B cell (primary cell): Measurements from ENCODE around the gene BCAS4. TPM values are rescaled to one million over a fixed set of nuclear protein-coding genes. Genes with fewer than 3 reads are reported as not detected.

Experiments
- ATAC-seq: fragments of 200-7000 bp; cut with Tn5 transposase; one replicate; pipeline ENCODE4 v1.10.0; 2021; ENCODE audit warnings: low read depth, mild to moderate bottlenecking, moderate number of reproducible peaks, moderate library complexity
- CTCF ChIA-PET: fragments of 350-600 bp; sonication (Branson Sonifier 250); formaldehyde crosslinking; loops from one replicate; lab custom pipeline; 2021; ENCODE audit warnings: antibody characterized with exemption, inconsistent platforms; lab: Charles Lee
- POLR2A ChIA-PET: fragments of 350-600 bp; sonication (Branson Sonifier 250); formaldehyde crosslinking; loops from one replicate; lab custom pipeline; 2021; ENCODE audit warnings: antibody characterized with exemption; lab: Charles Lee
- DNase-seq: peaks from one replicate; pipeline ENCODE4 v3.0.0; 2013
- H2AFZ ChIP-seq: 2 replicates; pipeline ENCODE4 v1.6.1; 2012; ENCODE audit warnings: mild to moderate bottlenecking, low read depth, low read length; ENCODE audit not compliant: insufficient read depth, poor library complexity, severe bottlenecking
- H3K27ac ChIP-seq, 2 donors: 1 replicate in 1 of 2; 2 replicates in 1 of 2; pipeline ENCODE4 v1.5.1; 2012 to 2013; ENCODE audit warnings: low read length in 2 of 2, mild to moderate bottlenecking in 2 of 2, moderate library complexity in 1 of 2
- H3K27me3 ChIP-seq, 4 experiments: fragments of 200-600 bp in 1 of 4; sonication (generic) in 1 of 4; replicated peaks in 1 of 4; 1 replicate in 2 of 4; 2 replicates in 2 of 4; pipeline versions ENCODE4 v1.6.1 to v1.7.0; 2013 to 2016; ENCODE audit warnings: low read length in 3 of 4, mild to moderate bottlenecking in 2 of 4, mixed read lengths in 1 of 4, moderate library complexity in 1 of 4; ENCODE audit not compliant: insufficient read depth in 4 of 4, control insufficient read depth in 3 of 4; ENCODE audit errors: control extremely low read depth in 1 of 4
- H3K36me3 ChIP-seq, 2 experiments: replicated peaks in 1 of 2; 1 replicate in 1 of 2; 2 replicates in 1 of 2; pipeline versions ENCODE4 v1.6.1 to v1.7.1; 2013; ENCODE audit warnings: low read length in 1 of 2; ENCODE audit not compliant: insufficient read depth in 2 of 2, control insufficient read depth in 1 of 2; ENCODE audit errors: control extremely low read depth in 1 of 2, extremely low read depth in 1 of 2
- H3K4me1 ChIP-seq, 2 donors: fragments of 200-600 bp in 1 of 2; sonication (generic) in 1 of 2; 1 replicate in 1 of 2; 2 replicates in 1 of 2; pipeline versions ENCODE4 v1.5.1 to v1.6.1; 2013 to 2017; ENCODE audit warnings: low read length in 2 of 2; ENCODE audit not compliant: control insufficient read depth in 2 of 2, insufficient read depth in 2 of 2
- H3K4me2 ChIP-seq: replicated peaks from 2 replicates; pipeline ENCODE3; 2012; ENCODE audit warnings: mild to moderate bottlenecking, low read depth, low read length; ENCODE audit not compliant: poor library complexity, severe bottlenecking
- H3K4me3 ChIP-seq, 5 experiments: fragments of 200-600 bp in 1 of 5; sonication (generic) in 1 of 5; 1 replicate in 3 of 5; 2 replicates in 2 of 5; pipeline versions ENCODE4 v1.5.1 to v1.7.0; 2011 to 2016; ENCODE audit warnings: low read length in 4 of 5, mild to moderate bottlenecking in 4 of 5, low read depth in 2 of 5, control low read depth in 1 of 5, moderate library complexity in 1 of 5; ENCODE audit not compliant: insufficient read depth in 1 of 5; ENCODE audit errors: control extremely low read depth in 1 of 5, extremely low read depth in 1 of 5
- H3K79me2 ChIP-seq: fragments of 200-600 bp; sonication (generic); one replicate; pipeline ENCODE4 v1.6.0; 2016; ENCODE audit warnings: low read length; ENCODE audit not compliant: control insufficient read depth, insufficient read depth
- H3K9ac ChIP-seq: fragments of 200-600 bp; sonication (generic); 2 replicates; pipeline ENCODE4 v1.6.1; 2017; ENCODE audit warnings: mild to moderate bottlenecking, low read length, moderate library complexity
- H3K9me3 ChIP-seq, 3 donors: one replicate each; pipeline versions ENCODE4 v1.6.1 to v1.7.1; 2013; ENCODE audit warnings: low read length in 2 of 3; ENCODE audit not compliant: control insufficient read depth in 2 of 3, insufficient read depth in 1 of 3; ENCODE audit errors: control extremely low read depth in 1 of 3
- H4K20me1 ChIP-seq: 2 replicates; pipeline ENCODE4 v1.6.0; 2012; ENCODE audit warnings: mild to moderate bottlenecking, low read length; ENCODE audit not compliant: insufficient read depth, control insufficient read depth, poor library complexity, severe bottlenecking
- H3K27ac Mint-ChIP-seq: one replicate; pipeline ENCODE4 v1.8.0; 2021; ENCODE audit warnings: mixed read lengths
- H3K27me3 Mint-ChIP-seq: one replicate; pipeline ENCODE4 v1.8.0; 2021; ENCODE audit warnings: mixed read lengths
- H3K4me1 Mint-ChIP-seq: one replicate; pipeline ENCODE4 v1.8.0; 2021; ENCODE audit warnings: mixed read lengths
- H3K4me3 Mint-ChIP-seq: one replicate; pipeline ENCODE4 v1.8.0; 2021; ENCODE audit warnings: mixed read lengths
- H3K9me3 Mint-ChIP-seq: one replicate; pipeline ENCODE4 v1.8.0; 2022; ENCODE audit warnings: mixed read lengths; ENCODE audit not compliant: insufficient read depth
- EZH2 ChIP-seq: IDR thresholded peaks from 2 replicates; pipeline ENCODE4 v1.6.1; 2012; ENCODE audit warnings: borderline replicate concordance, low read depth, mild to moderate bottlenecking, moderate library complexity, low read length; ENCODE audit not compliant: insufficient read depth, poor library complexity, severe bottlenecking
- WGBS: methylation state at CpG from one replicate; pipeline ENCODE4 v1.1.5; 2013; ENCODE audit warnings: missing lambda C conversion rate; ENCODE audit not compliant: insufficient coverage; 5-methylcytosine and 5-hydroxymethylcytosine counted together
- intact Hi-C: fragments of 100-400 bp; cut with micrococcal nuclease; formaldehyde crosslinking; loops from one replicate; pipeline ENCODE4 v1.10.0; 2022
- polyA plus RNA-seq: library from polyadenylated mRNA; depleted of rRNA; stranded (reverse); fragments of >200 nt; gene quantifications from 2 replicates; pipeline ENCODE4 v1.2.3, GENCODE V29; 2012
- total RNA-seq, 2 donors: library from RNA; stranded (reverse); fragments of 120-200 nt in 1 of 2; gene quantifications; 1 replicate in 1 of 2; 2 replicates in 1 of 2; pipeline versions ENCODE4 v1.2.3 to v1.2.4, GENCODE V29; 2013 to 2022
- TF ChIP-seq, protein P1 (sequence below): fragments of 200-600 bp; IDR thresholded peaks from one replicate; pipeline ENCODE4 v1.8.0; 2022; ENCODE audit warnings: antibody characterized with exemption, mild to moderate bottlenecking

Gene BCAS4
- total and polyA plus RNA-seq, 2 donors (not counting 1 experiment from before 2014, with no cell fraction given), result 44.8 to 88.2 TPM

DNA sequence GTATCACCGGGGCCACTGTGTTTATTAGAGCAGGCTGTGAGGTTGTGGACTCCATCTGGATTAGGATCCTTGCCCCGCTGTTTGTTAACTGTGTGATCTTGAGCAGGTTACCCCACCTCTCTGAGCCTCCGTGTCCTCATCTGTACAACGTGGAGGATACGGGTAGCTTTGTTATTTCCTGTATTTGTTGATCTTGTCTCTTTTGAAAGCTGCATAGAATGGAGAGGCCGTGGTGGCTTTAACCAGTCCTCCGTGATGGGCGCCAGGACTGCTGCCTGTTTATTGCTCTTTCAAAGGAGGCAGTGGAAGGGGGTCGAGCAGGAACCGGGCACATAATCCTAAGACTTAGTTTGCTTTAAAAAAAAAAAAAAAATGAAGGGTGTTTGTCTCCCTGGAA is 22.9 kb downstream of the BCAS4 start:
- Histone ChIP-seq H3K4me1 (peaks cover 98 to 100% of the 10 kb centered on the region in 2 donors), H3K27ac (peak overlapping the region; percentile 75 to 88), H3K4me3 (peak overlapping the region in 2 of 5 experiments; percentile 1 to 7), H3K79me2 (peaks cover 77% of the 10 kb centered on the region), H3K9ac (peak overlapping the region; percentile 22), H3K9me3 (peaks cover 0 to 19% (median 0%) of the 10 kb centered on the region in 3 donors), H3K27me3 (no peaks in the 10 kb centered on the region), H3K4me2 (peak overlapping the region; percentile 61), H2AFZ (peak overlapping the region; percentile 73), H4K20me1 (no peaks in the 10 kb centered on the region), H3K36me3 (peaks cover 0 to 19% of the 10 kb centered on the region in 2 experiments)
- H3K4me3 Mint-ChIP-seq, result peak overlapping the region; percentile 75
- ChIA-PET CTCF (interaction anchor here (0.9 to 17.8 kb wide), 6 partner anchors 8 to 113 kb away, joined by 3 to 340 read pairs (median 5); partner anchors contain the start of genes ADNP and BCAS4), POLR2A (interaction anchor here (0.6 to 5.8 kb wide), 4 partner anchors 22 to 1605 kb away, joined by 3 to 54 read pairs (median 6); partner anchors contain the start of gene BCAS4)
- no peak for ATAC-seq
- H3K4me1 Mint-ChIP-seq, result peaks cover 90% of the 10 kb centered on the region
- intact Hi-C loops, result loop anchor here (1.0 to 10.0 kb wide), 5 partner anchors 23 to 273 kb away; partner anchors contain the start of genes DPM1 and MOCS3
- no peaks in the 10 kb centered on the region for H3K27me3 Mint-ChIP-seq
- DNase-seq, result no peak
- H3K9me3 Mint-ChIP-seq, result no peaks in the 10 kb centered on the region
- TF ChIP-seq, protein P1, sequence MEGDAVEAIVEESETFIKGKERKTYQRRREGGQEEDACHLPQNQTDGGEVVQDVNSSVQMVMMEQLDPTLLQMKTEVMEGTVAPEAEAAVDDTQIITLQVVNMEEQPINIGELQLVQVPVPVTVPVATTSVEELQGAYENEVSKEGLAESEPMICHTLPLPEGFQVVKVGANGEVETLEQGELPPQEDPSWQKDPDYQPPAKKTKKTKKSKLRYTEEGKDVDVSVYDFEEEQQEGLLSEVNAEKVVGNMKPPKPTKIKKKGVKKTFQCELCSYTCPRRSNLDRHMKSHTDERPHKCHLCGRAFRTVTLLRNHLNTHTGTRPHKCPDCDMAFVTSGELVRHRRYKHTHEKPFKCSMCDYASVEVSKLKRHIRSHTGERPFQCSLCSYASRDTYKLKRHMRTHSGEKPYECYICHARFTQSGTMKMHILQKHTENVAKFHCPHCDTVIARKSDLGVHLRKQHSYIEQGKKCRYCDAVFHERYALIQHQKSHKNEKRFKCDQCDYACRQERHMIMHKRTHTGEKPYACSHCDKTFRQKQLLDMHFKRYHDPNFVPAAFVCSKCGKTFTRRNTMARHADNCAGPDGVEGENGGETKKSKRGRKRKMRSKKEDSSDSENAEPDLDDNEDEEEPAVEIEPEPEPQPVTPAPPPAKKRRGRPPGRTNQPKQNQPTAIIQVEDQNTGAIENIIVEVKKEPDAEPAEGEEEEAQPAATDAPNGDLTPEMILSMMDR, result no peak
- no peak for TF ChIP-seq EZH2
- peak overlapping the region; percentile 97 for H3K27ac Mint-ChIP-seq
- WGBS, result 51% methylated on average over 6 of the region's 10 CpGs

DNA sequence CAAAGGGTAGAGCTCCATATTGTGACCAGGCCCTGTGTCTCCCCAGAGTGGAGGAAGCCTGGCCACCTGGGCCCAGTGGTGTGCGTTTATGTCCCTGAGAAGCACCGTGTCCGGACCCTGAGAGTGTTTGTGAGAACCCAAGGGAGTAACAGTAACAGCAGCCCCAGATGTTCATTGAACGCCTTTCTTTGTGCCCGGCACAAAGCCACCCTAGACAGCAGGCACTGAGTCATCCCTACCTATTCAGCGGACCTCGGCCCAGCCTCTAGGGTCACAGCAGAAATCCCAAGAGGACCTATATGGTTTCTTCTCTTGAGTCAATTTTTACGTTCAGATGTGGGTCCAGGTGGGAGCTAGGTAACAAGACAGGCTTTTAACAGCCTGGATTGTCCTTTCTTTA is 24.5 kb downstream of the BCAS4 start:
- POLR2A ChIA-PET, result interaction anchor here (0.5 to 5.8 kb wide), 7 partner anchors 8 to 419 kb away, joined by 3 to 54 read pairs (median 4); partner anchors contain the start of genes ADNP and BCAS4
- H4K20me1 ChIP-seq, result no peaks in the 10 kb centered on the region
- peaks cover 77% of the 10 kb centered on the region for H3K79me2 ChIP-seq
- peaks cover 84 to 86% of the 10 kb centered on the region in 2 donors for H3K4me1 ChIP-seq
- peak overlapping the region in 1 of 5 experiments; percentile 21 for H3K4me3 ChIP-seq
- peak overlapping the region; percentile 63 to 88 for H3K27ac ChIP-seq
- H3K9me3 ChIP-seq, result peaks cover 0 to 15% (median 0%) of the 10 kb centered on the region in 3 donors
- peak overlapping the region; percentile 1 for H3K9ac ChIP-seq
- H3K27me3 Mint-ChIP-seq, result no peaks in the 10 kb centered on the region
- no peaks in the 10 kb centered on the region for H3K9me3 Mint-ChIP-seq
- peaks cover 83% of the 10 kb centered on the region for H3K4me1 Mint-ChIP-seq
- H3K27ac Mint-ChIP-seq, result peak overlapping the region; percentile 97
- WGBS, result 6% methylated on average over 7 of the region's 8 CpGs
- peak overlapping the region; percentile 69 for H3K4me2 ChIP-seq
- TF ChIP-seq EZH2, result no peak
- TF ChIP-seq, protein P1, result no peak
- intact Hi-C loops, result loop anchor here (2.0 to 10.0 kb wide), 2 partner anchors 25 to 275 kb away; no protein-coding TSS in a partner anchor
- H3K4me3 Mint-ChIP-seq, result peak overlapping the region; percentile 68
- CTCF ChIA-PET, result interaction anchor here (0.8 to 17.8 kb wide), 8 partner anchors 9 to 111 kb away, joined by 3 to 340 read pairs (median 4); partner anchors contain the start of genes ADNP and BCAS4
- peak overlapping the region; percentile 59 for H2AFZ ChIP-seq
- DNase-seq (peak; percentile 49), ATAC-seq (peak; percentile 32)
- H3K27me3 ChIP-seq, result no peaks in the 10 kb centered on the region
- peaks cover 2 to 26% of the 10 kb centered on the region in 2 experiments for H3K36me3 ChIP-seq
